CMK (cell line): ENCODE results near the gene ONECUT3.
"Not testable (repeated sequence)": the region's sequence is repeated elsewhere in the genome, so short reads cannot be mapped to it uniquely, and the experiment has no call there.

Experiments
- DNase-seq: peaks from one replicate; pipeline ENCODE4 v3.0.0-alpha.2; 2010; ENCODE audit warnings: low read depth

The ONECUT3 gene

DNA sequence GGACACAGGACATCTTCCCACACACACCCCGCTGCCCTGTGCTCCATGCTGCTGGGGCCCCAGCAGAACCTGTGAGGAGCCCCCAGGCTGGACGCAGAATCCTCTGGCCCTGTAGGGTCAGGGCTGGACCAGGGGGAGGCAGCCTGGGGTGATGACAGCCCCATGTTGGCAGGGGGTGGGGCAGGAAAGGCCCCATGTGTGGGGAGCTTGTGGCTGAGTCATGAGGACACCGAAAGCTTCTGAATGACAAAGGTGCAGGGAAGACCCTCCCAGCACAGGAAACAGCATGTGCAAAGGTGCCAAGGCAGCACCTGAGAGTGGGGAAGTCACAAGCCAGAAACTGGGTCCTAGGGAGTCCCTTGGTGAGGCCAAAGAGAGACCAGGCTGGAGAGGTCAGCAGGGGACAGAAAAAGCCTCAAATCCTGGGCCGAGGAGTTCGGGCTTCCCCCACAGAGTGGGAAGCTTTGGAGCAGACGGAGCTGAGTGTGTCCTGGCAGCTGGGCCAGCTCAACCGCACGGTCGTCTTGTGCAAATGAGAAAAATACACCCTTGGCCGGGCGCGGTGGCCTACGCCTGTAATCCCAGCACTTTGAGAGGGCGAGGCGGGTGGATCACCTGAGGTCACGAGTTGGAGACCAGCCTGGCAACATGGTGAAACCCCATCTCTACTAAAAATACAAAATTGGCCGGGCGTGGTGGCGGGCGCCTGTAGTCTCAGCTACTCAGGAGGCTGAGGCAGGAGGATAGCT is 41.3 kb downstream of the ONECUT3 start:
- no peak for DNase-seq

DNA sequence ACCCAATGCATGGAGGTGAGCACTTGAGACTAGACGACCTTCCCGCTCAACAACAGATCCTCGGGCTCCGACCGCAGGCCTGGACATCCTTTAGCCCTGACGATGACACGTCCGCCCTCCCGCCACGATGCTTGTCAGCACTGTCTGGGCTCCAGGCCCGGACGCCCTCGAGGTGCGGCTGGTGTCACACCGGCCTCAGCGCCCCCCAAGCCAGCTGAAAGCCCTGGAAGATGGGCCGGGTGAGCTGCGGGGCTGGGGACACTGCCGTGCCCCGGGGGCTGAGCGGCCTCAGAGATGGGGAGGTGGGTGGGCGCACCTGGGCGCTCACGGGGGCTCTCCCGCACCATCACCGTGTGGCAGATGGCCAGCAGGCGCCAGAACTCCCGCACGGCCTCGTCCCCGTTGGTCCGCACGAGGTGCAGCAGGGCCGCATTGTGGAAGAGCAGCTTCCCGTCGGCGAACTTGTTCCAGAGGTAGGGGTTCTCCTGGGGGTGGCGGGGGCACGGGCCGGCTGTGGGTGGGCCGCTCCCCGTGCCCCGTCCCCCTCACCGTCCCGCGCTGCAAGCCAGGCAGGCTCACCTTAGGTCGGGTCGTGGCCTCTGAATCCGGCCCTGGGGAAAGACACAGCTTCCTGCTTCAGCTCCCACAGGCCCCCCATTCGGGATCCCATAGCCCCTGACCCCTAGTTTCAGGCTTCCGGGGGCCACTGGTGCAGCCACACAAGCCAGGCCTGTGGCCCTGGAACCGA is 43.3 kb downstream of the ONECUT3 start:
- DNase-seq, result no peak

DNA sequence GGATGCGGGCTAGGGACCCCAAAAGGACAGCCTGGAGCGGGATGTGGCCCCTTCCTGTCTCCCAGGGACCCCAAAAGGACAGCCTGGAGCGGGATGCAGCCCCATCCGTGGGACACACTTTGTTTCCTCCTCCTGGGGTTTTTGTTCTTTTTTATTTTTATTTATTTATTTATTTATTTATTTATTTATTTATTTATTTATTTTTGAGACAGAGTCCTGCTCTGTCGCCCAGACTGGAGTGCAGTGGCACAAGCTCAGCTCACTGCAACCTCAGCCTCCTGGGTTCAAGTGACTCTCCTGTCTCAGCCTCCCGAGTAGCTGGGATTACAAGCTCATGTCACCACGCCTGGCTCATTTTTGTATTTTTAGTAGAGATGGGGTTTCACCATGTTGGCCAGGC is 44.0 kb downstream of the ONECUT3 start:
- not testable (repeated sequence) for DNase-seq

- no peak for DNase-seq
Observed at GRCh38 chr19:1799695-1800342, 46.5 kb downstream of the ONECUT3 start.

DNA sequence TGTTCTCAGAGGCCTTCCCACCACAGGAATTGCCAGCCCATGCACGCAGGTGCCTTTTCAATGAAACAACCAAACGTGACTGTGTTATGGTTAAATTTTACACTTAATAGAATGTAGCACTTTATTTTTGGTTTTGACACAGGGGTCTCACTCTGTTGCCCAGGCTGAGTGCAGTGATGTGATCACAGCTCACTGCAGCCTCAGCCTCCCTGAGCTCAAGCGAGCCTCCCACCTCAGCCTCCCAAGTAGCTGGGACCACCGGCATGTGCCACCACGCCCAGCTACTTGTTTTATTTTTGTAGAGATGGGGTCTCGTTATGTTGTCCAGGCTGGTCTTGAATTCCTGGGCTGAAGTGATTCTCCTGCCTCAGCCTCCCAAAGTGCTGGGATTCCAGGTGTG is 51.6 kb downstream of the ONECUT3 start:
- no peak for DNase-seq

GRCh38 chr19:1805401-1806183 is 52.3 kb downstream of the ONECUT3 start:
- no peak for DNase-seq

DNA sequence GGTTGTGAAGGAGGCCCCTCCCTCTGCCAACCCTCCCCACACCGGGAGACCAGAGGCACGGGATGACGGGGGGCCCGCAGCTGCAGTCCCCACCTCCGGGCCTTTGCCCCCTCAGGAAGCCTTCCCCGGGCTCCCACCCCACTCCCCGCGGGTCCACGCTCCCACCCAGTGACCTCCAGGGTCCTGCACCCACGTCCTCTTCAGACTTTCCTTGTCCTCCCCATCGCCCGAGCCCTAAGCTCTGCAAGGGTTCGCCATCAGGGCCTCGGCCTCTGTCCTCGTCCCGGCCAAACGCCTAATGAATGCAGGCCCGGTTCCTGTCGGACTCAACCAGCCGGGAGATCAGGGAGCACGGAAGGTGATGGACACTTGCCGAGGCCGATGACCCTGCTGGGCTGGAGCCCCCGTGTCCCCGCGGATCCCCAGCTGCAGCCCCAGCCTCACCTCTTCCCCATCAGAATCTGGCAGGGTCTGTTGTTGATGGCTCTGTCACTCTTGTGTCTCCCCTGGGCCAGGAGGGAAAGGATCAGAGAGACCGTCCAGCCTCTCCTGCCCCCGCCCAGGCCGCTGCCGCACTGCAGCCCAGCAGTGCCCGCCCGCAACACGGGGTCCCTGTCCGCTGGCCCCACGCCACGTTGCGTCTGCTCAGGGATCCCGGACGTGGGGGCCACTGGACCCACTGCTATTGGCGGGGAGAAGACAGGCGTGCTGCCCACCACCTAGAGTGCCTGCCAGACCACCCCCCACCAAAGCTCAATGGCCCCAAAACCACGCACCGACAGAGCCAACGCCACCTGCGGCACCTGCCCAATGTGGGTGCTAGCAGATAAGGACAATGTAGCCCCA is 53.1 kb downstream of the ONECUT3 start:
- DNase-seq, result no peak

- DNase-seq, result no peak
Observed at GRCh38 chr19:1807030-1807694, 53.9 kb downstream of the ONECUT3 start.

- no peak for DNase-seq
Observed at GRCh38 chr19:1807695-1808394, 54.5 kb downstream of the ONECUT3 start.

DNA sequence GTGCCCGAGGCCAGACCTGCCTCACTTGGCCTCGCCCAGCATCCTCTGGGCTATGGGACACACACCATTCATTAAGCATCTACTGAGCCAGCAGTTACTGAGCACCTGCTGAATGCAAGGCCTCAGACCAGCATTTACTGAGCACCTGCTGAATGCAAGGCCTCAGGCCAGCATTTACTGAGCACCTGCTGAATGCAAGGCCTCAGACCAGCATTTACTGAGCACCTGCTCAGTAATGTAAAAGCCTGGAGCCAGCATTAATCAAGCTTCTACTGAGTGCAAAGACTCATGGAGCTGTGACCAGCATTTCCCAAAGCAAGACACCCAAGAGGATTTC is 55.1 kb downstream of the ONECUT3 start:
- no peak for DNase-seq

GRCh38 chr19:1809678-1810077 is 56.4 kb downstream of the ONECUT3 start:
- no peak for DNase-seq

DNA sequence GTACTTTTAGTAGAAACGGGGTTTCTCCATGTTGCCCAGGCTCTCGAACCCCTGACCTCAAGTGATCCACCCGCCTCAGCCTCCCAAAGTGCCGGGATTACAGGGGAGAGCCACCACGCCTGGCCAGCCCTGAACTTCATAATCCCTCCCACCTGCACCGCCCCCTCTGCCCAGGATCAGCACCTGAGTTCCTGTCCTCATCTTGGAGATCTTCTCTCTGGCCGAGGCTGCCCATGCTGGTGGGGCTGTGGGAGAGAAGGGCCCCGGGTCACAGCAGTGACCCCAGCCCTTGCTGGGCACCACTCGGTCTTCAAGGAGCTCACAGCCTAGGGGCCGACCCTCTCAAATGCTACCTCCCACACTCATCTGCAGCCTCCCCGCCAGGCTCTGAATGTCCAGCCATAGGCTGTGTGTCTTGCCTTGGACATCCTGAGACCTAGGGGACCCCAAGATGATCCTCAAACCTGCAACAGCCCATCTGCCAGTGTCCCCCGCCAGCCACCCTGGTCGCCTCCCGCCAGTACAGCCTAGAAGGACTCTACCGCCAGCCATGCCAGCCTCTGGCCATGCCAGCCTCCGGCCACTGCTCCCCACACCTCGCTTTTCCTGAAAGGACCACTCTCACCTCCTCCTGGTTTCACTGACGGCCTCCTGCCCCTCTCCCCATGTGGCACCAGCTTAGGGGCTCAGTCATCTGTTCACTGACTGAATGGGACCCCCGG is 57.3 kb downstream of the ONECUT3 start:
- no peak for DNase-seq

- DNase-seq, result no peak
Observed at GRCh38 chr19:1811472-1811894, 58.2 kb downstream of the ONECUT3 start.

GRCh38 chr19:1811942-1812425 is 58.7 kb downstream of the ONECUT3 start, which contains the start of gene ATP8B3:
ATP8B3 (minus strand) TSS chr19:1812276; CDS start chr19:1811736, 540 bp downstream.
- no peak for DNase-seq

GRCh38 chr19:1812426-1813191 is 59.3 kb downstream of the ONECUT3 start:
- DNase-seq, result peak; percentile 96

DNA sequence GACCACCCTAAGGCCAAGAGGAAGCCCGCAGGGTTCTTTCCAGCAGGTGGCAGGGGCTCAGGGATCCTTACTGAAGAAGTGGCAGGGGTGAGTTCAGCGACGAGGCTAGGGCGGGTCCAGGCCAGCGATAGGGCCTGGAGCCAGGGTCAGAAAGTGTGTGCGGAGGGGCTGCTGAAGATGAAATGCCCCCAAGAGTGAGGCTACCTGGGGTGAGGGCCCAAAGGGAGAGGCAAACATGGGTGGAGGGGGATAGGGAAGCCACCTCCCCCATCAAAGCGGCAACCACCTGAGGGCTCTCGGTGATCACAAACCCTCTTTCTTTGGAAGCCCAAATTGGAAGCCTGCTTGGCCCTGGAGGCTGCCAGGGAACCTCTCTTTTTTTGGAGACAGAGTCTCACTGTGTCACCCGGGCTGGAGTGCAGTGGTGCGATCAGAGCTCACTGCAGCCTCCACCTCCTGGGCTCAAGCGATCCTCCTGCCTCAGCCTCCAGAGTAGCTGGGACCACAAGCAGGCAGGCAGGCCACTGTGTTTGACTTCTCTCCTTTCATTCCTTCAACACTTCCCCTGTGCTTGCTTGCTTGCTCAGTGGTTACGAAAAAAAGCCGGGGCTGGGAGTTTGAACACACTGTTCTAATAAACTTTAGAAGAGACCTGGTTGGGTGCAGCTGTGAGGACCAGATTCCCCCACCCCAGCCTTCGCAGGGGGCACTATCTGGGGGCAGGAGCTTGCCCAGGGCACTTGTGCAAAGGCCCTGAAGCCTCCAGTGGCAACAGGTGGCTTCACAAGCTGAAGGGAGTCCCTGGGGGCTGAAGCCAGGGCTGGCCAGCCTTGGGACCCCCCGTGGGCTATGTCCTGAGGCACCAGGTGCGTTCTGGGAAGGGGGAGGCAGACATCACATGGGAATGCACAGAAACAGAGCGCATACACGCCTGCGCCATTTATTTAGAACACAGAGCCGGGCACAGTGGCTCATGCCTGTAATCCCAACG is 60.2 kb downstream of the ONECUT3 start:
- DNase-seq, result no peak

DNA sequence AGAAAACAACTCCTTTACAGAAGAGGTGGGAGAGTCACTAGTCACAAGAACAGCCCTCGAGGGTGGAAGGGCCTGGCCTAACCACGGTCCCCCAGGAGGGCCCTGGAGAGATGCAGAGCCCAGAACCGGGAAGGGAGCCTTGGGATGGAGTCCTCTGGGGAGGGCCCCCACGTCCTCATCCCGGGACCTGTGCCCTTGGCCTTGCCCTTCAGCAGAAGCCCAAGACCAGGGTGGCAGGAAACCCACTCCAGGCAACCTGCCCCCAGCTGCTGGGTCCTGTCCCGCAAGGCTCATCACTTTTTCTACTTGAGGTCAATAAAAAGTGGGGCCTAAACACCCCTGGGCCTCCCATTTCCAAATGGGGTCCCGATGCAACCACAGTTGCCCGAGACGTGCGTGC is 61.1 kb downstream of the ONECUT3 start:
- DNase-seq, result no peak
